HepG2 (cell line): ENCODE measurements around the gene PTGIS. TPM values are rescaled to one million over a fixed set of nuclear protein-coding genes. Genes with fewer than 3 reads are reported as not detected.

ENCODE experiments used
- BCL6 ChIP-seq: IDR thresholded peaks from 2 replicates; pipeline ENCODE4 v1.6.1; 2016; ENCODE audit warnings: missing genetic modification reagents, missing compliant biosample characterization
- CEBPB ChIP-seq: IDR thresholded peaks from 2 replicates; pipeline ENCODE4 v1.6.1; 2011; ENCODE audit warnings: low read depth, low read length, improper control_type of control experiment, borderline replicate concordance
- EP300 ChIP-seq, 3 experiments: sonication (generic) in 1 of 3; formaldehyde crosslinking in 1 of 3; IDR thresholded peaks; 2 replicates each; pipeline versions ENCODE4 v1.5.1 to v1.6.1; 2011 to 2020; ENCODE audit warnings: low read depth in 2 of 3, low read length in 2 of 3, borderline replicate concordance in 1 of 3, improper control_type of control experiment in 1 of 3, mild to moderate bottlenecking in 1 of 3, missing genetic modification reagents in 1 of 3, moderate library complexity in 1 of 3
- FOSL2 ChIP-seq: sonication (generic); formaldehyde crosslinking; IDR thresholded peaks from 2 replicates; pipeline ENCODE4 v1.4.0; 2020; ENCODE audit warnings: missing genetic modification reagents
- FOXA1 ChIP-seq, 2 experiments: fragments of 450-650 bp in 1 of 2; sonication (generic) in 1 of 2; formaldehyde crosslinking in 1 of 2; IDR thresholded peaks; 2 replicates each; pipeline versions ENCODE4 v1.4.0 to v1.6.1; 2016 to 2020; ENCODE audit warnings: missing genetic modification reagents in 1 of 2
- LBX2 ChIP-seq: sonication (generic); formaldehyde crosslinking; IDR thresholded peaks from 2 replicates; pipeline ENCODE4 v1.5.0; 2020; ENCODE audit warnings: missing genetic modification reagents, mild to moderate bottlenecking, borderline replicate concordance
- NFKBIZ ChIP-seq: IDR thresholded peaks from 2 replicates; pipeline ENCODE4 v1.6.1; 2018; ENCODE audit warnings: missing genetic modification reagents, missing compliant biosample characterization
- NFYC ChIP-seq: IDR thresholded peaks from 2 replicates; pipeline ENCODE4 v1.6.1; 2016; ENCODE audit warnings: missing genetic modification reagents, missing compliant biosample characterization
- NR2C2 ChIP-seq: sonication (generic); formaldehyde crosslinking; IDR thresholded peaks from 2 replicates; pipeline ENCODE4 v1.4.0; 2020; ENCODE audit warnings: missing genetic modification reagents, mild to moderate bottlenecking, moderate library complexity, borderline replicate concordance
- NR2F2 ChIP-seq: IDR thresholded peaks from 2 replicates; pipeline ENCODE4 v1.6.1; 2012; ENCODE audit warnings: low read depth, inconsistent platforms, borderline replicate concordance
- PATZ1 ChIP-seq: sonication (generic); formaldehyde crosslinking; IDR thresholded peaks from 2 replicates; pipeline ENCODE4 v1.4.0; 2020; ENCODE audit warnings: missing genetic modification reagents
- SP5 ChIP-seq: IDR thresholded peaks from 2 replicates; pipeline ENCODE4 v1.6.1; 2016; ENCODE audit warnings: low read depth, borderline replicate concordance
- SSRP1 ChIP-seq: IDR thresholded peaks from 2 replicates; pipeline ENCODE4 v1.6.1; 2016; ENCODE audit warnings: control low read depth
- TCF7 ChIP-seq: sonication (generic); IDR thresholded peaks from 2 replicates; pipeline ENCODE4 v1.6.1; 2016; ENCODE audit warnings: antibody characterized with exemption, low read depth
- ZKSCAN1 ChIP-seq: fragments of 150-350 bp; IDR thresholded peaks from 2 replicates; pipeline ENCODE4 v1.6.1; 2014; ENCODE audit warnings: low read length
- ZNF264 ChIP-seq: sonication (generic); formaldehyde crosslinking; IDR thresholded peaks from 2 replicates; pipeline ENCODE4 v1.4.0; 2020; ENCODE audit warnings: missing genetic modification reagents
- ZNF407 ChIP-seq: sonication (generic); formaldehyde crosslinking; IDR thresholded peaks from one replicate; pipeline ENCODE4 v1.5.1; 2020; ENCODE audit warnings: mild to moderate bottlenecking, missing genetic modification reagents; ENCODE audit errors: not compliant biosample characterization
- ZNF768 ChIP-seq: sonication (generic); formaldehyde crosslinking; IDR thresholded peaks from 2 replicates; pipeline ENCODE4 v1.4.0; 2020; ENCODE audit warnings: missing genetic modification reagents
- polyA plus RNA-seq, 8 experiments: library from polyadenylated mRNA; depleted of rRNA in 3 of 8; stranded (reverse) in 7 of 8; unstranded in 1 of 8; fragments of >200 nt; fragmentation: Illumina TruSeq in 4 of 8; extraction: Trizol in 4 of 8; gene quantifications; 2 replicates each; pipeline versions ENCODE4 v1.2.1 to v1.2.3, GENCODE V29; 2011 to 2016; ENCODE audit warnings: low read depth in 4 of 8, missing spikeins in 1 of 8, mixed read lengths in 1 of 8; ENCODE audit not compliant: insufficient read depth in 1 of 8
- total RNA-seq, 5 experiments: library from RNA; depleted of rRNA; stranded (reverse); fragments of >200 nt; fragmentation: Illumina TruSeq; extraction: Trizol; gene quantifications; 2 replicates each; pipeline ENCODE4 v1.2.3, GENCODE V29; 2016; ENCODE audit warnings: low read depth in 1 of 5
- TF ChIP-seq, protein P1 (sequence below): IDR thresholded peaks from 2 replicates; pipeline ENCODE4 v1.6.1; 2018; ENCODE audit warnings: missing genetic modification reagents, mild to moderate bottlenecking, missing compliant biosample characterization

The PTGIS gene
- total and polyA plus RNA-seq, 2 of the 13 experiments (the other 11 are each of a cell fraction or from before 2014, with no cell fraction given): not detected

DNA sequence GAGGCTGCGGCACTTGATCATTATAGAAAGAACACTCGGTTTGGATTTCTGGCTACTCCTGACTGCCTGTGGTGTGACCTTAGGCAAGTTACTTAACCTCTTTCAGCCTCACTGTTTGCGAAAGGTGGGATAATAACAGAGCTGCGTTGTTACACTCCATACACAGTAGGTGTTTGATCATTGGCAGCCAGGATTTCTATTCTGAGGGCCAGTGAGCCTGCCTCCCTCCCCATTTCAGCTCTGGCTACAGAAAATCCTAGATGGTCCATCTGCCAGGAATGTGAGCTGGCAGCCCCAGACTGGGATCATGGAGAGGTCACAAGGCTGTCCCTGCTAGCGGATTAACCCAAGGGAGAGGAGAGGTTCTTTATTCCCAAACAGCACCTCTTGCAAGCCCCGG is 88.2 kb downstream of the PTGIS start (continued):
- TF ChIP-seq SSRP1 (no peak), BCL6 (CRISPR knock-in tag) (peak; percentile 76), NFKBIZ (CRISPR knock-in tag) (no peak), CEBPB (peak; percentile 32; the same call in 1 of the 2 replicates), ZKSCAN1 (peak; percentile 61; the same call in 1 of the 2 replicates), FOSL2 (CRISPR knock-in tag) (peak; percentile 3; the same call in 1 of the 2 replicates), LBX2 (CRISPR knock-in tag) (no peak), SP5 (peak; percentile 50; the same call in 1 of the 2 replicates), NR2C2 (CRISPR knock-in tag) (0 out of 2 replicates have a peak, but pooled peaks have one; percentile 24), TCF7 (no peak), ZNF264 (CRISPR knock-in tag) (no peak), ZNF407 (CRISPR knock-in tag) (no peak), FOXA1 (IDR thresholded peaks at IDR 0.05) (no peak), FOXA1 (CRISPR knock-in tag; IDR thresholded peaks at IDR 0.05) (peak; percentile 70; the same call in 1 of the 2 replicates), EP300 (IDR thresholded peaks at IDR 0.05; ENCODE audit: low read depth in 2 of 2, low read length in 2 of 2) (peak in 1 of 2 experiments; percentile 12; a peak in 1 of 4 replicates), EP300 (CRISPR knock-in tag; IDR thresholded peaks at IDR 0.05; ENCODE audit: borderline replicate concordance) (no peak), PATZ1 (CRISPR knock-in tag) (peak; percentile 32; the same call in 1 of the 2 replicates), ZNF768 (CRISPR knock-in tag) (no peak), NR2F2 (peak; percentile 74; the same call in 1 of the 2 replicates), NFYC (CRISPR knock-in tag) (no peak)
- TF ChIP-seq, protein P1, sequence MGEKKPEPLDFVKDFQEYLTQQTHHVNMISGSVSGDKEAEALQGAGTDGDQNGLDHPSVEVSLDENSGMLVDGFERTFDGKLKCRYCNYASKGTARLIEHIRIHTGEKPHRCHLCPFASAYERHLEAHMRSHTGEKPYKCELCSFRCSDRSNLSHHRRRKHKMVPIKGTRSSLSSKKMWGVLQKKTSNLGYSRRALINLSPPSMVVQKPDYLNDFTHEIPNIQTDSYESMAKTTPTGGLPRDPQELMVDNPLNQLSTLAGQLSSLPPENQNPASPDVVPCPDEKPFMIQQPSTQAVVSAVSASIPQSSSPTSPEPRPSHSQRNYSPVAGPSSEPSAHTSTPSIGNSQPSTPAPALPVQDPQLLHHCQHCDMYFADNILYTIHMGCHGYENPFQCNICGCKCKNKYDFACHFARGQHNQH (CRISPR knock-in tag): no peak
